Measurements from ENCODE around the gene LSM10.

GRCh38 chr1:36420409-36420808, 22.7 kb upstream of the LSM10 start:
- TF ChIP-seq CTCF (IDR thresholded peaks at IDR 0.05) (no peak), POLR2A (IDR thresholded peaks at IDR 0.05) (no peak), EP300 (IDR thresholded peaks at IDR 0.05) (no peak)
